Placental pericyte (primary cell): Measurements from ENCODE around the gene LYZL4. TPM values are rescaled to one million over a fixed set of nuclear protein-coding genes. Genes with fewer than 3 reads are reported as not detected.

Source experiments
- total RNA-seq: library from RNA; depleted of rRNA; stranded (reverse); fragments of >200 nt; gene quantifications from 2 replicates; pipeline ENCODE4 v1.2.3, GENCODE V29; 2012

The LYZL4 gene, protein sequence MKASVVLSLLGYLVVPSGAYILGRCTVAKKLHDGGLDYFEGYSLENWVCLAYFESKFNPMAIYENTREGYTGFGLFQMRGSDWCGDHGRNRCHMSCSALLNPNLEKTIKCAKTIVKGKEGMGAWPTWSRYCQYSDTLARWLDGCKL
- total RNA-seq, result not detected in 2 replicates

DNA sequence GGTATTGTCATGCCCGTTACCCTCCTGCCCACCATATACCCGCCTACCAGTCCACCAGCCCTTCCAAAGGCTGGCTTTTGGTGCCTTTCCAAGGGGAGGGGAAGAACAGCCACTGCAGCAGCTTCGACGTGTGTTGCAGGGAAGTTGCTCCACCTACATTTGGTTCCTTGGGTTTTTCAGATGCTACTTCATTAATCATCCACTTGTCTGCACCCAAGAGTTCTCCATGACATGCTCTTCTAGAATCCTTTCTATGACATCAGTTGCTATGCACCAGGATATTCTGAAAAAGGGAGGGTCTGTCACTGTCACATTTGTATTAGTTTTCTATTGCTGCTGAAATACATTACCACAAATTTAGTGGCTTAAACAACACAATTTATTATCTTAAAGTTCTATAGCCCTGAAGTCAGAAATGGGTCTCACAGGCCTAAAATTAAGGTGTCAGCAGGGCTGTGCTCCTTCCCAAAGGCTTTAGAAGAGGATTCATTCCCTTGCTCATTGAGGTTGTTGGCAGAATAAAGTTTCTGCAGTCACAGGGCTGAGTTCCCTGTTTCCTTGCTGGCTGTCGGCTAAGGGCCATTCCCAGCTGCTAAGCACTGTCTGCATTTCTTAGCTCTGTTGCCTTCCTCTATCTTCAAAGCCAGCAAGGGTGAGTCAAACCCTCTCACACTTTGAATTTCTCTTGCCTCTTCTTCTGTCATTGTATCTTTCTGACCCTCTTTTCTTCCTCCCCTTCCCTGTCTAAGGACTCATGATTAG is at the start of gene LYZL4:
Gene LYZL4, minus strand, starts transcription at position 241 of the 762 bp plus-strand sequence. CDS start 3,359 bp downstream, outside the sequence.

Other genes starting within 250 kb of the LYZL4 start
- gene CCK, start 144.4 kb downstream of the LYZL4 start, total RNA-seq, result not detected in 2 replicates
- gene VIPR1, start 92.0 kb upstream of the LYZL4 start, total RNA-seq, result 1.3 and 2.0 TPM in 2 replicates
- 40.9 and 79.0 TPM in 2 replicates for gene SEC22C, start 171.4 kb upstream of the LYZL4 start, total RNA-seq
- gene SS18L2, start 180.2 kb upstream of the LYZL4 start, total RNA-seq, result 6.6 and 14.7 TPM in 2 replicates
- 40.7 and 83.8 TPM in 2 replicates for gene NKTR, start 190.1 kb upstream of the LYZL4 start, total RNA-seq
- 26.0 and 35.4 TPM in 2 replicates for gene ZBTB47, start 243.1 kb upstream of the LYZL4 start, total RNA-seq